AG09319 (cell line): ENCODE results near the gene FKBP15.
"Not testable (repeated sequence)": the region's sequence is repeated elsewhere in the genome, so short reads cannot be mapped to it uniquely, and the experiment has no call there.

ENCODE experiments used
- DNase-seq: peaks from one replicate; pipeline ENCODE4 v3.0.0-alpha.2; 2010; ENCODE audit warnings: low read depth; ENCODE audit errors: extremely low read depth
- TF ChIP-seq, protein P1 (sequence below): IDR thresholded peaks from 2 replicates; pipeline ENCODE4 v1.5.1; 2011; ENCODE audit warnings: low read depth, mild to moderate bottlenecking, inconsistent platforms, low read length, moderate library complexity

FKBP15 gene

DNA sequence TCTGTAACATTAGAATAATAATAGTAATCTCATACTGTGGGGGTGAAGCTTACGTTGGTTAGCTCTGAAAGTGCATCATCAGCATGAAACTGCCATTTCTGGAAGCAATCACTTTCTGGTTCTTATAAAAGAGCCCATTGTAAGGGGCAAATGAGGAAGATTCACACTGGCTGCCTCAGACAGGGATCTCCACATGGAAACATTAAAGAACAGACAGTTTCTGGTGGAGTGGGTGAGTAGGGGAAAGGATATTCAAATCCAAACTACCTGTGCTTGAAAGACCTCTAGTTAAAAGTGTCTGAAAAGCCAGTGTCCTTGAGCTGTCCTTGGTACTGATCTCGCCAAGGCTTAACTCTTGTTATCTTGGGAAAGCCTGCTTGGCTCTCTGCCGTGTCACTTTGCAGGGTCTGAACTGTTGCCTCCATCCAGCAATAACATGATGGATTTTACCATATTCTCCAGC, 89.4 kb downstream of the FKBP15 start:
- TF ChIP-seq, protein P1, sequence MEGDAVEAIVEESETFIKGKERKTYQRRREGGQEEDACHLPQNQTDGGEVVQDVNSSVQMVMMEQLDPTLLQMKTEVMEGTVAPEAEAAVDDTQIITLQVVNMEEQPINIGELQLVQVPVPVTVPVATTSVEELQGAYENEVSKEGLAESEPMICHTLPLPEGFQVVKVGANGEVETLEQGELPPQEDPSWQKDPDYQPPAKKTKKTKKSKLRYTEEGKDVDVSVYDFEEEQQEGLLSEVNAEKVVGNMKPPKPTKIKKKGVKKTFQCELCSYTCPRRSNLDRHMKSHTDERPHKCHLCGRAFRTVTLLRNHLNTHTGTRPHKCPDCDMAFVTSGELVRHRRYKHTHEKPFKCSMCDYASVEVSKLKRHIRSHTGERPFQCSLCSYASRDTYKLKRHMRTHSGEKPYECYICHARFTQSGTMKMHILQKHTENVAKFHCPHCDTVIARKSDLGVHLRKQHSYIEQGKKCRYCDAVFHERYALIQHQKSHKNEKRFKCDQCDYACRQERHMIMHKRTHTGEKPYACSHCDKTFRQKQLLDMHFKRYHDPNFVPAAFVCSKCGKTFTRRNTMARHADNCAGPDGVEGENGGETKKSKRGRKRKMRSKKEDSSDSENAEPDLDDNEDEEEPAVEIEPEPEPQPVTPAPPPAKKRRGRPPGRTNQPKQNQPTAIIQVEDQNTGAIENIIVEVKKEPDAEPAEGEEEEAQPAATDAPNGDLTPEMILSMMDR: no peak
- DNase-seq: no peak

DNA sequence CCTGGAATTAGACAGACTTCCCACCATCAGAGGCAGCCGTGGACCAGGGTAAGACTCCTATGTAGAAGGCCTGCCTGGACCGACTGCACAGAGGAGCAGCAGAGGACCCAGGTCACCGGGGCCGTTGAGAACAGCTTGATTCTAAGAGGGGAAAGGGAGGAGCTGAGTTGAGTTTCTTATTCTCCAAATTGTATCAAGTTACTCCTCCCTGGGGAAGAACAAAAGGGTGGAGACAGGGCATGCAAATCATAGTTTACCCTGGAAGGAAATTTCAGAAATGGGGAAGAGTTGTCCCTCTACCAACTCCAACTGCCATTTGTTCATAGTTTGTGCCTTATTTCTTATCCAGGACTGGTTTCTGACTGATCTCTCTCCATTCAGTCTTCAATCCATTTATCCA, 91.2 kb downstream of the FKBP15 start:
- no peak for DNase-seq
- TF ChIP-seq, protein P1: no peak

DNA sequence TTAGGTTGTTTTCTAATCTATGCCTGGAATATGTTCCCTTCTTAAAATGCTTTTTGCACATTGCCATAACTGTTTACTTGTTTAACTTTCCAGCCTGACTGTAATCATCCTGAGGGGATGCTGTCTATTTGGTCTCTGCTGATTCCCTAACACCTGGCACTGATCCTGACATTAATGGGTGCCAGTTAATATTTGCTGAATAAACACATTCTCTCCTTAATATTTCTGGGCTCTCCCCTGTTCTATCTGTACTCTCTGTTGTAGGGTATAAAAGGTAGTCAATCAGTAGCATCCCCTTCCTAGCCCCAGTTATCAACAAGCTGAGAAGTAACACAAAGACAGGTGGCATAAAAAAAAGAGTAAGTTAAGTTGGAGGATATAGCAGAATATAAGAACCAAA, 91.6 kb downstream of the FKBP15 start:
- no peak for DNase-seq
- TF ChIP-seq, protein P1: no peak

DNA sequence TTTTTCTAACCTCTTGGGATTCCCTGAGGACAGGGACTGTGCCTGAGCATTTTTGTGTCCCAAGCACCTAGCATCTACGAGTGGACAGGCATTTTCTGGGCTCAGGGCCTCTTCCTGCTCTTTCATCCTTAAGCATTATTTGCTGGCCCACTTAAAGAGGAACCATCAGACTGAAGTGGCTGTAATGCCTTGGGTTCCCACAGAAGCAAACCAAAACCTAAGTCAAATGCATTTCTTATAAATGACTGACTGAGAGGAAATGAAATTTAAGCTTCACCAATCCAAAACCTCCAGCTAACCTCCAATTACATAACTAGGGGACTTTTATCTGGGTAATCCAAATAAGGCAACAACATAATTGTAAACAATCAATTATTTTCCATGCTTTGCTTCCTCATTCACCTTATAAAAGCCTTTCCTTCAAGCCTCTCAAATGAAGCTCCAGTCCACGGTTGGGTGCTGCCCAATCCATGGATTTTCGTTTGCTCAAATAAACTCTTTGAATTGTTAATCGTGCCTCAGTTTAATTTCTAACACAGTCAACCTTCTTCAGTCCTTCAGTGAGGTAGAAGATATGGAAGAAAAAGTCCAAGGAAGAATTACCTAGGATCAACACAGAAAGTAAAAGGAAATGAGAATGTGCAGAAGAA, 95.6 kb downstream of the FKBP15 start:
- TF ChIP-seq, protein P1: no peak
- no peak for DNase-seq

DNA sequence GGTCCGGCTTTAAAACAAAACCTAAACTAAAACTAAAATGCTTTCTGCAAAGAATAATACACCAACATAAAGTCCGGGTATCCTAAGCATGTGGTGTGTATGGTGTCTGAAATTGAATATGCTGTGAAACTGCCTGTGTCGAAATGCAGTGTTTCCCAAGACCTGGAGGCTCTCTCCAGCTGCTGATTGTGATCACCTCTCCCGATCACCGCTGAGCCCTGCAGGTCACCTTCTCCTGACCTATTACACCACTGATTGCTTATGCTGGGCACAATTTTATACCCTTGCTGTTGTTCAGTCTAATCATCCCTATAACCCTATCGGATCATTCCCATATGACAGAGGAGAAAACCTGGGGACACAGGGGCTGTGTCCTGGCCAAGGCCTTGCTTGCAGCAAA, 102.2 kb downstream of the FKBP15 start:
- DNase-seq: not testable (repeated sequence)
